ENCODE data around the gene NMRK1.

Gene NMRK1

GRCh38 chr9:75087824-75088645, at the start of gene NMRK1, which contains the start of gene OSTF1:
NMRK1 (minus strand) TSS chr9:75088155; CDS start chr9:75083115, 5,040 bp downstream.
OSTF1 (plus strand) TSS chr9:75088514; CDS start chr9:75088693, 179 bp downstream.
- DNase-seq = peak; percentile 83

DNA sequence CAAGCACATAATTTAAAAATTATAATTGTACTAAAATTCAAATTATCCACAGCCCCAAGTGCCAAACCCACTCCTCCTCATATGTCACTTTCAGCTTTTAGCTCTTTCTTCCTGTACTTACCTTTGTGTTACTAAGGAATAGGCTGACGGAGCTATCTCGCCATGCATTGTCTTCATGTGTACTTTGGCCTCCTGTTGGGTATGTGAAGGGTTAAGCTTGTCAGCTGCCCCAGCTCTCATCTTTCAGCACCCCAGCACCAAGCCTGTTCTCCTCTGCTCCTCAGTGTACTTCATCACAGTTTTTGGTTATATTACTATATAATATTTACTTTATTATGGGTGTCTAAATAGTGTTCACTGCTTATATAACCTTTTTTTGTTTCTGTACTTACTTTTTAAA, 46.5 kb upstream of the NMRK1 start:
- no peak for DNase-seq

DNA sequence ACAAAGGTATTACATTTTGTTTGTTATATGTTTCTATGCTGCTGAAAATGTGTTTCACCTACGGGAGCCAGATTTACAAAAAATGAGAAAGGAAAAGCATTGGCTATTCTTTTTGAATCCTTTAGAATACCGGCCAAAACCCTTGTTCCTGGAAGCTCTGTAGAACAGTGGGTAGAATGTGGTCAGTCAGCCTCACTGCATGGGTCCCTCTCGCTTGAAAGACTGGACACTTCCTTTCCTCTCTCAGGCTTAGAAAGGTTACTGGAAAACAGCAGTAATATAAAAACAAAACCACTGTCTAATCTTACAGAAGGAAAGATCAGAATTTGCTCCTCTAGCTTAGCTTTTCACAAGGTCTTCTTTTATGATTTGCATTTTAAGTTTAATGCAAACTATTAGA, 45.4 kb upstream of the NMRK1 start:
- no peak for DNase-seq

GRCh38 chr9:75132244-75132643, 44.3 kb upstream of the NMRK1 start:
- DNase-seq = no peak

DNA sequence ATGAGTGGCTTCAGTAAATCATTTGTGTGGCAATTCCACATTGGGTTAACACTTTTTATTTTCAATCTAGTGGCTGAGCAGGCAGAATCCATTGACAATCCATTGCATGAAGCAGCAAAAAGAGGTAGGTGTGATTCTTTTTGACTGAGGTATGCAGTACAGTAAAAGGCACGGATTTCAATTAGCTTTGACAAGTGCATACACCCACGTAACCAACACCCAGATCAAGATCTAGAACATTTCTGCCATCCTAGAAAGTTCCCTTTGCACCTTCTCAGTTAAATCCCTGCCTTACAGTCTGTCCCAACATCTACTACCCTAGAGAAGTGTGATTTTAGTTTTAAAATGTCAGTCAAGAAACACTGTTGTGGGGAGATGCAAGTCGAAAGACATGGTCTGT, 43.7 kb upstream of the NMRK1 start:
- no peak for DNase-seq

DNA sequence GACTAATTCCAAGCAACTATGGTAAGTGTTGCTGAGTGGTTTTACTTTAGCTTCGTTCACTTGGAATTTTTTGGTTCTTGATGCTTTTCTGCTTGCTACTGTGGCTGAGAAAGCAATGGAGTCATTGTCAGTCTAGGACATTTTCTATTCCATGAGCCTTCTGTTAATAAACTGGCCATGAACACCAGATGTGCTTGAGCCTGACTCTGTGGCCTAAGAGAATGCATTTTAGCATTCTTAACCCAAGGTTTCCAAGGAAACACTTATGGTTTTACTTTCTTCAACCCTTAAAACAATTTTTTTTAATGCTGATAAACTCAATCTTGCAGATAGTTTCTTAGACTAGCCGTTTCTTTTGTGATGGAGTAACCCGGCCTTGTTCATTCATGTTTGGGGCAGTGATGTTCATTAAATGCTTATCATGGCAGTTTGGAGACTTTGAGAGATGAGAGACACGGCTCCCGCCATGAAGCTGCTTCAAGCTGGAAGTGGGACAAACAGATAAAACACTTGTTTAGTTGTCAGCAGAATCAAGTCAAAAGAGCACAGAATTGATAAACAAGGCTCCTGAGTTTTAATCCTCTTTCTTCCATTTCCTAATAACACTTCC, 42.8 kb upstream of the NMRK1 start:
- no peak for DNase-seq

GRCh38 chr9:75130172-75130571, 42.2 kb upstream of the NMRK1 start:
- DNase-seq = no peak

DNA sequence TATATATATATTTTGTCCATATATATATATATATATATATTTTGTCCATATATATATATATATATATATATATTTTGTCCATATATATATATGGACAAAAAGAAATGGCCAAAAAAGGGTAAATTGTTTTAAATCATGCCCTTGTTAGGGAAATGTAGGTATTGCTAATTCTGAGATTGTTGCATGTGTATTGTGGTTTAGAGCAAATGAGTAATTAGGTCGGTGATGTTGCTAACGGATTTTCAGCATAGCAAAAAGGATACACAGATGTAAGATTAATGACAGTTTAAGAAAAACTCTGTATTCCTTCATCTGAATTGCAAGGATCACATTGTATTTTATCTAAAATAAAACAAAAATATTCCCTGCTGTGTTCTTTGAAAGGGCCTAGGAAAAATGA, 40.6 kb upstream of the NMRK1 start:
- no peak for DNase-seq

DNA sequence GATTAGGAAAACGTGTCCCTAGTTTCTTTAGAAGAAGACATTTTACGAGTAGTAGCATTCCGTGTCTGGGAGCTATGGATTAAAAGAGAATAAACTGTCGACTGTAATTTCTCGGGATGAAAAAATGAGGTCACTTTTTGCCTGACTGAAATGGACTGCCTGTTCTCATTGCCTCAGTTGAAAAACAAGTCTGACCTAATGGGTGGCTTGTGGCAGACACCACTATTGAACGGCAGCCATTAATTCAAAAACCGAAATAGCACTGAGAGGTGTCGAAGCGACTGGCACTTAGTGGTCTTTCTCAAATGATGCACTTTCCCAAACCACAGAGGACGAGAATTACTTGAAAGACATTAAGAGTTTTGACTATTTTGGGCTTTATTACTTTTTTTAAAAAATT, 35.7 kb upstream of the NMRK1 start:
- DNase-seq = no peak

GRCh38 chr9:75121914-75122558, 34.1 kb upstream of the NMRK1 start:
- no peak for DNase-seq

DNA sequence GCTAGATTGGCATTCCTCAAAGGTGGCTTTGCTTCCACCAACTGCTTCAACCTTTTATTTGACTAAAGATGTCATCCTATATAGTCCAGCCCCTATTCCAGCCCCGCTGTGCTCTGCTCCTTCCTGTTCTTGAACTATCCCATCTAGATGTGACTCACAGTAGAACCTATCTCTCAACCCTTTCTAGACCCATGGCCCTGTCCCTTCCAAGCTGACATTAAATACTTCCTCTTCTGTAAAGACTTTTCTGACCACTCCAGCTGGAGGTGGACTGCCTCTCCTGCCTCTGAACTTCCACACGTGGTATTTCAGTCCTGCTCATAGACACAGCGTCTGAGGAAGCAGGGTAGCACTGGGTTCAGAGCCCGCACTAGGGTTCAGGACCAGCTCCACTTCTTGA, 32.7 kb upstream of the NMRK1 start:
- DNase-seq = no peak

DNA sequence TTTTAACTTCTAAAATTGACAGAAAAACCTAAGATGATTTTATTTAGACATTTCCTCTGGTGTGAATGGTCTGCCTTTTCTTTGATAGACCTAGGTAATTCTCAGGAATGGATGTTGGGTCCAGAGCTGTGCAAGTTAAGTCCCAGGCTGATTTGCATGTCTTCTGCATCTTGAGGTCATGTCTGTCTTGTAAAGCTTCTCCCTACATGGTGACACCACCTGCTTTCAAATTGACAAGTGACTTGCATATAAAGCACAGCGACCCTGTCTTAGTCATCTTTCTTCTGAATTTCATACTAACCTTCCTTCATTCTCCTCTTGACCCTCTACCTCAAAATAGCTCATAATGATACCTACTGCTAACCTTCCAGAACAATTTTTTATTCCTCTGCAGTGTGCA, 29.6 kb upstream of the NMRK1 start:
- DNase-seq = no peak

DNA sequence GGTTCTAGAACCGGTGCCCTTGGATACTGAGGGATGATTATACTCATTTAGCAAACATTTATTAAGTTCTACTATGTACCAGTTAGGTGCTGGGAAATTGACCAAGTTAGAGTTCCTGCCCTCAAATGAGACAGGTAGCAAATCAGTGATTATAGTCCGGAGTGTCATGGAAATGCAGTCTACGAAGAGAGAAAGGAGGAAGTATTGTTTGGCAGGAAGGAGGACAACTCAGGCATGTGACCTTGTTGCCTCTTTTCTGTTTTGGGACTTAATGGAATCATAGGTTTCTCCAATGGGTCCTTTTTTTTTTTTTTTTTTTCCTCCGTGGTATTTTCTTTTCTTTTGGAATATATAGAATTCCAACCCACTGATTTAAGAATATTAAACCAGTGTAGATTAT, 28.4 kb upstream of the NMRK1 start:
- no peak for DNase-seq

DNA sequence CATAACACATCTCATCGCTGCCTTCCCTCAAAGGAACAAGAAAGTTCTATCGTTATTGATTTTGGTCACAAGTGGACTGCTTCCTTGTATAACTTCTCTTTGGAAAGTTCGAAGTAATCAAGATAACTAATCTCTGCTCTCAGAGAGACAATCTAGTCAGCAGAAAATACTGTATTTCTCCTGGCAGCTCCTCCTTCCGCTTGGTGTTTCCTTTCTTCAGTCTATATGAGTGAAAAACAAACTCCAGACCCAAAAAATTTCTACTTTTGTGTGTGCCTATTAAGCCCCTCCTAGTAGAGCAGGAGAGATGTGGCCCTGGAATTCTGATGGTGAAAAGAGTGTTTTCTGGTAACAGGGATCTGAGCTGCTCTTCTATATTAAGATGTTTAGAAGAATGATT, 24.8 kb upstream of the NMRK1 start:
- no peak for DNase-seq

DNA sequence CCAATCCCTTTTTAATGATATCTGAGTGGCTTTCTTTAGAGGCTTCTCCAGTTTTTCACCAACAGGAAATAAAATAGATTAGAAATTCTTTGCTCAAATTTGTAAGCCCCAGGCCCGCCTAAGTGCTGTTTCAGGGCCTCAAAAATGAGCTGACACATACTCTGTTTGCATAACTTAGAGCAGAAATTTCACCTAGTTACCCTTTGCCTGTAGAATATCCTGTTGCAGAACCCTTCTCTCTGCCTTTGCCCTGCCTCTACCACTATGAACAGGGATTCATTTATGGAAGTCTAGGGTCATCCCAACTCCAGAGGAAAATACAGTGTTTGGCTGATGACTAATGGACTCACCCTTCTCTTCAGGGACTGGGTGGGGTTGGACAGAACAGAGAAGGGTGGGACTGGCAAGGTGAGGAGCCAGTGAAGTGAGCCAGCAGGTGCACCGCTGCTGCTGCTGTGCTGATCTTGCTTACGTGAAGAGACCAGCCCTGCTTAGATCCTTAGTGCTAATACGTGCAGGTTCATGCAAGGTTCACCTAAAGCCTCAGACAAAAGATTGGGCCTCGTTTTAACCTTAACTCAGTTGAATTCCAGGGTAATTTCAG, 23.2 kb upstream of the NMRK1 start:
- peak; percentile 36 for DNase-seq

DNA sequence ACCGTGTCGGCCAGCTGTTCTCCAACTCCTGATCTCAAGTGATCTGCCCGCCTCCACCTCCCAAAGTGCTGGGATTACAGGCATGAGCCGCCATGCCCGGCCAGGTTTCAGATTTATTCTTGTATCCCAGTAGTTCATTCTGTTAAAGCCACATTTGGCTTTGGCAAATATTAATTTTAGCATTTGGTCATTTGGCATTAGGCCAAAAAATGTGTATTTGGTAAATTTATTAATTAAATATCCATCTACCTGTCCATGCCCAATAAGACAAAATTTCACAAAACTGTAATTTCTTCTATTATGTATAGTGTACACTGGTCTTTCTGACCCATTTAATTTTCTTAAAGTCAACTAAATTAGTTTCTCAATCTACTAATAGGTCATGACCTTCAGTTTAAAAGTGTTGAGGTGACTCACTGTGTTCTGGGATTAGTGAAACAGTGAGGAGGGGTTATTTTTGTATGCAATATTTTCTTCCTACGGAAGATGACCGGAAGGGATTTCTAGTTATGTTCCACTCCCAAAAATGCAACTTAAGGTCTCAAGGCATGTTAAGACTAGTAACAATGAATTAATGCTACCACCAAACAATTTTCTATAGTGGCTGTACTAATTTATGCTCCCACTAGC, 21.4 kb upstream of the NMRK1 start:
- DNase-seq = no peak

DNA sequence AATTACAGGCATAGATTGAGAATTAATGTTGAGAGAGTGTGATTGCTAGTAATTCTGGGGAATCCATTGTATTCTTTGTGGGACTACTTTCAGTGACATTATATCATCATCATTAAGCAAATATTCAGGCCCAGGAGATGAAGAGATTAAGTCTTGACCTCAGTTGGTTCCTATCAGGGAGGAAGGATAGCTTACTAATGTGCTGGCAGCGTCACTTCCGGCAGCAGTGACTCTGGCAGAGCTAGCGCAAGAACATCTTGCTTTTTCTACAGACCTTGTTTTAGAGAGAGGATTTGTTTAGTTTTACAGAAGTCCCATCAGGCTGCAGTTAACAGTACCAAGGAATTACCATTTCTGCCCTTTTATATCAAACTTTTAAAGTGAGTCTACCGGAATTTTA, 20.6 kb upstream of the NMRK1 start:
- DNase-seq = no peak

DNA sequence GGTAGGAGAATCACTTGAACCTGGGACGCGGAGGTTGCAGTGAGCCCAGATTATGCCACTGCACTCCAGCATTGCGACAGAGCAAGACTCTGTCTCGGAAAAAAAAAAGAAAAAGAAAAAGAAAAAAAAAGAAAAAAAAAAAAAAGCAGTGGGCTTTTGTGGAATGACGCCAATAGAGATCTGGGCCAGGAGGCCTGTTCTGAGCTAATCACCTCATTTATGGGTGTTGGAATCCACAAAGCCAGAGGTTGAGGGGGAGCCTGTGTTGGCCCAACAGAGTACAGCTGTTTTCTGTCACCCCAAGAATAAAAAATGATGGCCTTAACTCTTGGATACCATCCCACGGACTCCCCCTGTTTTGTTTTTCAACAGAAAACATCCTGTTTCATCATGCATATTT, 18.9 kb upstream of the NMRK1 start:
- DNase-seq = no peak

DNA sequence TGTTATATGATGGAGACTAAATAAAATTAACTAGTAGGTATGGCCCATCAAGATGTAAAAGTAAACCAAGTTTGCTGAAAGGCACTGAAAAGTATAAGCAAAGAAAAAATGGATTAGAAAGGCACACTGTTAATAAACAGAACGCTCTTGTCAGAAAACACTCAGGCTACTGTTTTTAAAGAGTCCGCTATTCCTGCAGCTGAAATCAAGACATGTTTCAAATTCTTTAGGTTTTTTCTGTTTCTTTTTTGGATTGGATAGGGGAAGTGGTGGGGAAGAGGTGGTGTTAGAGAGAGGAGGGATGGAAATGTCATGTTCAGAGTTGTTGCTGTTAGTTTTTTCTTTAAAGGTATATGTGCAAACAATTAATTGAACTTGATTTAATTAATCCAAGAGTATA, 17.9 kb upstream of the NMRK1 start:
- DNase-seq = no peak

DNA sequence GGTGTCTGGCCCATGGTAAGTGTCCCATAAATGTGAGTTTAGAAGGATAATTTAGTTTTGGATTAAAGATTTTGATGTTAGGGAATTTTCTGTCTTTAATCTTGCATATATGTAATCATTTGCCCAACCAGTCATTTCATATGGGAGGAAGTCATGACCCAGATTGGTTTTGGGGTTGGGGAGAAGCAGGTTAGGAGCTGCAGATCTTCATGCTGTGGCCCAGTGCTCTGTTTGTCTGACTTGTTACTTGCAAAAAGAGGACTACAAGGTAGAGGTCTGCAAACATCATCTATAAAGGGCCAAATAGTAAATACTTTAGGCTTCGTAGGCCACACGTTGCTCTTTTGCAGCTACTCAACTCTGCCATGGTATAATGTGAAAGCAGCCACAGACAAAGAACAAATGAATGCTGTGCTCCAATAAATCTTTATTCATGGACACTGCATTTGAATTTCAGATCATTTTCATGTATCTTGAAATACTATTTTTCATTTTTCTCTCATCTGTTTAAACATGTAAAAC, 17.1 kb upstream of the NMRK1 start:
- no peak for DNase-seq

DNA sequence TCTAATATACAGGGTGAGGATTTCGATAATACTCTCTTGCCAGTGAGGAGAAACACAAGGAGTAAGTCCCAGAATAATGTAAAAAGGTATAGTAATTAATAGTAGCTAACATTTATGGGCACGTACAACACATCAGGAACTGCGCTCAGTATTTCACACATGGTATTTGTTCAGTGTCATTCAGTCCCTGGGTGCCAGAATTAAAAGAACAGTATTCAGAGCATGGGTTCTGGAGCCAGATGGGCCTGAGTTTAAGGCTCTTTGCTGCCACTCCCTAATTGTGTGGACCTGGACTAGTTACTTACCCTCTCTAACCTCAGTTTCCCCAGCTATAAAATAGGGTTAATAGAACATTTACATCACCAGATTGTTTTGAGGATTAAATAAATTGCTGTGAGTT, 16.7 kb upstream of the NMRK1 start:
- no peak for DNase-seq

DNA sequence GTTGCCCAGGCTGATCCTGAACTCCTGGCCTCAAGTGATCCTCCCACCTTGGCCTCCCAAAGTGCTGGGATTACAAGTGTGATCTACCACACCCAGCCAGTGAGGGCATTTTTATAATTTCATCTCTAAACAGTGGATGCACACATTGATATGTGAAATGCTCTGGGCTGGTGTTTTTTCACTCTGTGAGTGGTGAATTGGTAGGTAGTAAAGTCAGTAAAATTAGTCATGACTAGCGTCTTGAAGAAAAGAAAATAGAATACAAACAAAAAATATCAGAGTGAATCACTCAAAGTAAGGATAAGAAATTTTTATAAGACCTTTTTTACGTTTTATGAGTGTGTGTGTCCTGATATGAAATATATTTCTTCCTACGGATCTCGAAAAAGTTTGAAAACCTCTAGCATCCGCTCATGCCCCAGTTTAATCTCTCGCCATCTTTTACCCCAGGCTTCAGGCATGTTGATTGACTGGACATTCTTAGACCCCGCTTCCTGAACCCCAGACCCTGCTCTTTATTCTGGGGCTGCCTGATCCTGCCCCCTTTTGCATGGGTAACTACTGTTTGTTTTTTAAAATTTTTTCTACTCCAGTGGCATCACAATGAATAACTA, 14.3 kb upstream of the NMRK1 start:
- no peak for DNase-seq
